Fibroblast of skin of back (primary cell): ENCODE results near the gene FOXRED1. TPM values are rescaled to one million over a fixed set of nuclear protein-coding genes. Genes with fewer than 3 reads are reported as not detected.
"Not testable (repeated sequence)": the region's sequence is repeated elsewhere in the genome, so short reads cannot be mapped to it uniquely, and the experiment has no call there.

Source experiments
- DNase-seq: peaks from one replicate; pipeline ENCODE4 v3.0.0-alpha.2; 2013
- polyA plus RNA-seq, 2 experiments: library from polyadenylated mRNA; unstranded; fragments of 120-200 nt; gene quantifications; one replicate each; pipeline ENCODE4 v1.2.1, GENCODE V29; 2013; ENCODE audit not compliant: insufficient read length in 2 of 2

Gene FOXRED1
- 22.1 TPM for polyA plus RNA-seq (2013, experiment 1 of 2; ENCODE audit: insufficient read length)
- polyA plus RNA-seq (2013, experiment 2 of 2; ENCODE audit: insufficient read length): 14.9 TPM

DNA sequence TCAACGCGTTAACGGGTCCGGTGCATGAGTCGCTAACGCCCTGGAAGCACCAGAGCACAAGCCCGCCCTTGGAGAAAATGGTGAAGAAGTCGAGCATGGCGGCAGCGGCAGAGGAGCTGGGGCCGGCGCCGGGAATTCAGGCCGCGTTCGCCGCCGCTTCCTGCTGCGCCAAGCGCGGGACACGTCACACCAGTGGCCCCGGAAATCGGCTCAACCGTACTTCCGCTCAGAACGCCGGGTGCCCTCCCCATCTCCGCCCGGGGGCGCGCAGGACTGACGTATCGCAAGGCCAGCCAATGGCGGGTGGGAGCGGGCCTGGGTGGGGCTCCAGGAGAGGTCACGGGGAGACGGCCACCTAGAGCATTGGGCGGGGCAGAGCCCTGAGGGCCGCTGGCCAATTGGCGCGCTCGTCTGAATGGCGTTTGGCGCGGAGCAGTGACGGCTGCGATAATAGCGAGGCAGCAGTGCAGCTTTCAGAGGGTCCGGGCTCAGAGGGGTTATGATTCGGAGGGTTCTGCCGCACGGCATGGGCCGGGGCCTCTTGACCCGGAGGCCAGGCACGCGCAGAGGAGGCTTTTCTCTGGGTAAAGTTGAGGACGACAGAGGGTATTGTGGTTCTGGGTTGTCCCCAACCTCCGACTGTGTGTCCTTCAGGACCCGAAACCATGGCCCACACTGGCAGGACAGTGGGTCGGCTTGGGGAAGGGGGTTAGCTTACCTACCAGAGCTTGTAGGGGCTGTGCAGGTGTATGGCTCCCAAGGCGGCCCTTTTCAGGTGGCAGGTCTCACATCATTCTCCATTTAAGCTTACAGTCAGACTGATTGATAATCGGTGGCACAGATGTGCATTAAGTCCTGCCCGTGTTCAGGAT, at the start of gene FOXRED1, which contains the start of gene SRPRA:
FOXRED1 (plus strand) TSS at position 447 of the 872 bp plus-strand sequence; CDS start at position 500, 53 bp downstream.
SRPRA (minus strand) TSS at position 188 of the 872 bp plus-strand sequence; CDS start at position 97, 91 bp downstream.
- DNase-seq: peak; percentile 99

DNA sequence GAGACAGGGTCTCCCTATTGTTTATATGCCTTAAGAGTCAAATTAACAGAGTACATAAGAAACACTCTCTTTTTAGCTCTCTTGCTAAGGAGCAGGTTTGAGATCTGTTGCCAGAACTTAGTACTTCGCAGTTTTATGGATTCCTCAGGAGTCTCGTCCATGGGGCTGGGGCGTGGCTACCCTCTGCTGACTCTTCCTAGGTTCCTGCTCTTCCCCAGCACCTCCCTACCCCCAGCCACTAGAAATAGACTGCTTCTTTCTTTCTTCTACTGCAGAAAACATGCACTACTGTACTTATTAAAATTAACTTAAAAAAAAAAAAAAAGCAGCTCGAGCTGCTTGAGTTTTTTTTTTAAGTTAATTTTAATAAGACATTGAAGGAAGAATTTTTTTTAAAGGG, 49.4 kb upstream of the FOXRED1 start:
- no peak for DNase-seq

DNA sequence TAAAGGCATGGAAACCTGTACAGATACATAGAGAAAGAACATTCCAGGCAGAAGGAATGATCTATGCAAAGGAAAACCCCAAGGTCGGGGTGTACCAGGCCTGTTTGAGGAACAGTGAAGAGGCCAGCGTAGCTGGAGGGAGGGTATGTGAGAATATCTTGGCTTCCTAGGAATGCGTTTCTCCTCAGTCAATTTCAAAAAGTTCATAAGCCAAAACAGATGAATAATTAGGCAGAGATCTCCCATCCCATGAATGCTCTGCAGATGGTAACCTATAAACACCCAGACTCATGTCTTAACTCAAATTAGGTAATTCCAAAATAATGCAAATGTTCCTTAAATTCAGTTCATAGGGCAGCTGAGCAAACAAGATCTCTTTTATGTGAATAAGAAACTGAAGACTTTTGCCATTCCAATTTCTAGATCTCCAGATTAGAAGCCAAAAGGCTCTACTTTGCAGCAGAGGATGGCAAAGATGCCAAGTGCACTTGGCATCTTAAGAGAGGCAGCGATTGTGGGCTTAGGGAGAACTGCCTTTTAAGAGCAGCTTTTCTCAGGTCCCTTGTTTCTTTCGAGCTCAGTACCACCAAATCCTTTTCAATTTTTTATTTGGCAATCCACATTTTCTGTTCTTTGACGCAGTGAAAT, 44.2 kb upstream of the FOXRED1 start:
- no peak for DNase-seq

DNA sequence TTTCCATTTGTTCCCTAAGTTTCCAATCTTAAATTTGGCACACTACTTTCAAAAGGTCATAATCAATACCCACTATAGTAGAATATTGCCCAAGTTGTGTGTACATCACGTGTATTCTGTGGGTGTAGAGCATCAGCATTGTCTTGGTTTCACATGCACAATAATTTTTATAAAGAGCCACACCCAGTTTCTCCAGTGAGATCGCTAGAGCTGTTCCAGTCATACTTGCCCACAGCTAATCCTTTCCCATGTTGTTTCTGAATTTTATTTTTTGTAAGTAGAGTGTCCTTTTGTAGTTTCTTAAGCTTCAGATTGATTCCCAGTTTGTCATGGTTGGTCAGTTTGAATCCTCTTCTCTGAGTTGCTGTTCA, 43.7 kb upstream of the FOXRED1 start:
- DNase-seq: no peak

DNA sequence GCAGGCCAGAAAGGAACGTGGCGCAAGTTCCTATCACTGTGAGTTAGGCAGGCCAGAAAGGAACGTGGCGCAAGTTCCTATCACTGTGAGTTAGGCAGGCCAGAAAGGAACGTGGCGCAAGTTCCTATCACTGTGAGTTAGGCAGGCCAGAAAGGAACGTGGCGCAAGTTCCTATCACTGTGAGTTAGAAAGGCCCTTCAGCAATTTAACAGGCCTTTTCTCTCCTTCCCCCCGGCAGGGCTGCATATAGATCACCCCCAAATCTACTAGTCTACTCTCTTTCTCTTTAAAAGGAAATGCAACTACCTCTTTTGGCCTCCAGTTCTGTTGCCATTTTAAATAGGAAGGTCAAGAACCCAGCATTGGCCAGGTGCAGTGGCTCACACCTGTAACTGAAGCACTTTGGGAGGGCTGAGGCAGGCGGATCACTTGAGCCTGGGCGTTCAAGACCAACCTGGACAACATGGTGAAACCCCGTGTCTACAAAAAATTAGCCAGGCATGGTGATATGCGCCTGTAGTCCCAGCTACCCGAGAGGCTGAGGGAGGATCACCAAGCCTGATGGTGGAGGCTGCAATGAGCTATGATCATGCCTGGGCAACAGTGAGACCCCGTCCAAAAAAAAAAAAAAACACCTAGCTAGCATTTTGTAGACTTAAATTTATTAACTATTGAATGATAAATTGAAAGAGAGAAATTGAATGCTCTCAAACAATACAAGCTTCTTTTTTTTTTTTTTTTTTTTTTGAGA, 42.4 kb upstream of the FOXRED1 start:
- no peak for DNase-seq

DNA sequence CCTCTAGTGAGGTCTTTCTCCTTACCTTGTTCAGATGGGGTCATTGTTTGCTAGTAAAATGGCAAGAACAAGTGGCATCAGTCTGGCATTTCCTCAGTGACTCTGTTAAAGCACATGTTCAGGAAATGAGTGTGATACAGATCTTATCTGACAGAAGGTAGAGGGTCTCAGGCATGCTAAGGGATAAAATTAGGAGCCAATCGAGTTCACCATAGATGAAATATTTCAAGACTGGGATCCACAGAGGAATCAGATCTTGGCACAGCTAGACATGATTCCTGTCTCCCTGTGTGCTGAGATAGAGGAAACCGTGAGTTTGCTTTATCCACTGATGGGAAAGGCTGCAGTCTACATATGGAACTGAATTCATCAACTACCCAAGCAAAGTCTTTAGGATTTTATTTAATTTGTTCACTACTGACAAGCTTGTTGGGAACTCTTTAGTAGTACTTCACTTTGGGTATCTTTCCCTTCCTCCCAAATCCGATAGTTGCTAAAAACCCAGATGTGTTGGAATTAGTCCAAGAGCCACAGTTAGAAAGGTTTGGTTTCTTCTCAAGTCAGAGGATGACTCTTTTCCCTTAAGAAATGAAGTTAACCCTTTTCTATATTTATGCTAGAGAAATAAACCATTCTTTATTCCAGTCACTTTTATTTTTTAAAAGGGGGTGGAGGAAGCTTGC, 39.0 kb upstream of the FOXRED1 start:
- no peak for DNase-seq

DNA sequence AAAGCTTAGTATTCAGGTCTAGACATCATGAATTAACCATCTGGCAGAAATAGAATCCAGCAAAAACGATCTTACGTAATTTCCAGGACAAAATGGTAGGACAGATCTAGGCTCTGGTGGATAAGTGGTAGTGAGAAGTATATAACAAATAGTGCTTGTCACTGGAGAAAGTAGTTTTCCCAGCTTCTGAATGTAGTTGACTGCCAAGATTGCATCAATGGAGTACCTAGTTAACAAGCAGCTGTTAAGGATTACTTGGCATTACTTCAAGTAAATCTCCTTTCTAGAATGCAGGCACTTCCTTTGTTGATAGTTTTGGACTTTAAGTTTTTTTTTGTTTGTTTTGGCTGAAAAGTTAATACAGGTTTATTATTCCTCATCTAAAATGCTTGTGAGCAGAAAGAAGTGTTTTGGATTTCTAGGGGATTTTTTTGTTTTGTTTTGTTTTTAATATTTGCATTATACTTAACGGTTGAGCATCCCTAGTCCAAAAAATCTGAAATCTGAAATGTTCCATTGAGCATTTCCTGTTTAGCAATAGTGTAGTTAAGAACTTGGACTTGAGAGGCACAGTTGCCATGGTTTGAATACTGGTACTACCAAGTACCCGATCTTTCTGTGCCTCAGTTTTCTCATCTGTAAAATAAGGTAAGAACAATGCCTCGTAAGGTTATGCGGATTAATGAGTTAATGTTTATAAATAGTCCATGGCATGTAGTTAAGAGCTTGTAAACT, 37.1 kb upstream of the FOXRED1 start:
- no peak for DNase-seq

DNA sequence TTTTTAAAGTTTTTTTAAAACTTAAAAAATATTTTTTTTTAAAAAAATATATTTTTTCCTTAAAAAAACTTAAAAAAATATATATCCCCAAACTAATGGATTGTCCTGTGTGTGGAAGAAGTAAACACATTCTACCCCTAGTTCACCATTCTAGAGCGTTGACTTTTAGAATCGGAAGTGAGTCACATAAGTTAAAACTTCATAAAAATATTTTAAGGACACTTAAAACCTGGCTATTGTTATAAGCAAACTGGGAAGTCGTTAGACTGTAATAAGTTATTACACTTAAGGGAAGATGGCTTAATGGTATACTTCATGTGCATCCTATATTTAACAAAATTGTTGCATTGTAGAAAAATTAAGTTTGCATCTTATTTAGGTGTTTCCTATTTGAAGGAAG, 36.3 kb upstream of the FOXRED1 start:
- no peak for DNase-seq

DNA sequence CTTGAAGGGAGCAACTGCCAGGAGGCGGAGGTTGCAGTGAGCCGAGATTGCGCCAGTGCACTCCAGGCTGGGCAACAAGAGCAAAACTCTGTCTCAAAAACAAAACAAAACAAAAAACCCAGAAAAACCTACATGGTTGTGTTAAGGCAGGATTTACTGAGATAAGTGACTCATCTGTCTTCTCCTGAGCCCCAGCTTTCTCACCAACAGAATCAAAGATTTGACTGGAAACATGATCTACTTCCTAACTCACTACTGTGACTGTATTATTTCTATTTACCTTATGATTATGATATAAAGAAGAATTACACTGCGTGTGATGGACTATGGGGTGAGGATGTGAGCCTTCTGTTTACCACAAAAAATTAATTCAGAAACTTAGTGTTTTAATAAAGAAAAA, 35.6 kb upstream of the FOXRED1 start:
- peak; percentile 24 for DNase-seq

DNA sequence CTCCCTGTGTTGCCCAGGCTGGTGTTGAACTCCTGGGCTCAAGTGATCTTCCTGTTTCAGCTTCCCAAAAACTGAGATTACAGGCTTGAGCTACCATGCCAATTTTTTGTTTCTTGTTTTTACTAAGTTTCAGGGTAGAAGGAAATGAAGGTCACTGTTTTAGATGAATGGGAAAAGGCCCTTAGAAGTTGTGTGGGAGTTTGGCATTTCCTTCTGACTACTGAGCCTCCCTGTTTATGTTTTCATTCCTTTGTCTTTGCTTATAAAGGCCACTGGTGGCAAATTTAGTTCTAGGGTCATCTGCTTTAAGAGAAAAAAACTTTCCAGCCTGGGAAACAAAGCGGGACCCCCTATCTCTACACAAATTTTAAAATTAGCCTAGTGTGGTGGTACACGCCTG, 22.3 kb upstream of the FOXRED1 start:
- DNase-seq: peak; percentile 5

DNA sequence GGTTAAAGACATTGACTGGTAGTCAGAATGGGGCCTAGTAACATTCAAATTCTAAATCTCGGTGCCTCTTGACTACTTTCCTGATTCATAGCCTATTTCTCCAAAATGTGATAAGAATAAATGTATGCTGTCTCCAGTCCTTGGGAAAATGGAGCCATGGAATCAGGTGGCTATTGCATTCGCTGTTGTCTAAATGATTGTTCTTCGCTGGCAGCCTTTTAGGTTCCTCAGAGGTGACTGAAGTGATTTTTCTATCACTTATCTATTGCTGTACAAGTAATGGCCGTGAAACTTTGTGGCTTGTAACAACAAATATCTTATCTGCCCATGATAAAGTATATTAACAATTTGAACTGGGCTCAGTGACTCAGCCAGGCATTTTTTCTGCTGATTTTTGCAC, 15.7 kb upstream of the FOXRED1 start:
- no peak for DNase-seq

DNA sequence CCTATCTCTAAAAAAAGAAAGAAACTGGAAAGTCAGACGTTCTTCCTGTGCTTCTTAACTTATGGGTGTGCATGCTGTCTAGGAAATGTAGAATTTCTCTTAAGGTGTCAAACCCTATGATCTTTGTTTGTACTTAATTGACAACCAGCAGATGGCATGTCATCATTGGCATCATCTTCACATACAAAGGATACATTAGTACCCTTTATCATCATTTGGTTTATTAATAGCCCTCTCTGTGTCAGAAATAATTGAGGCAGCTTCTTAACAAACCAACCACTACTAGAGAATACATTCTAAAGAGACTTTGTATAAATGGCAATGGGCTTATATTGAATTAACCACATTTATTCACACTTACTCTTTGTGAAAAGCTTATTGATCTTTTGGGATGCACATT, 14.1 kb upstream of the FOXRED1 start:
- DNase-seq: no peak

DNA sequence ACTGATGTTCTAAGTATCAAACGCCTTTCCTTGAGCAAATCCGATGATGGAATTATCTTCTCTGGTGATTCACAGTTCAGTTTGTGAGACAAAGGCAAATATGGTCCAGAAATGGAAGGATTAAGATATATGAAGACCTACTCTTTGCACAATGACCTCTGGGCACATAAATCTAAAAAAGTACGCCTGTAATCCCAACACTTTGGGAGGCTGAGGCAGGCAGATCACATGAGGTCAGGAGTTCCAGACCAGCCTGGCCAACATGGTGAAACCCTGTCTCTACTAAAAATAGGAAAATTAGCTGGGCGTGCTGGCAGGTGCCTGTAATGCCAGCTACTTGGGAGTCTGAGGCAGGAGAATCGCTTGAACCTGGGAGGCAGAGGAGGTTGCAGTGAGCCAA, 13.4 kb upstream of the FOXRED1 start:
- not testable (repeated sequence) for DNase-seq

DNA sequence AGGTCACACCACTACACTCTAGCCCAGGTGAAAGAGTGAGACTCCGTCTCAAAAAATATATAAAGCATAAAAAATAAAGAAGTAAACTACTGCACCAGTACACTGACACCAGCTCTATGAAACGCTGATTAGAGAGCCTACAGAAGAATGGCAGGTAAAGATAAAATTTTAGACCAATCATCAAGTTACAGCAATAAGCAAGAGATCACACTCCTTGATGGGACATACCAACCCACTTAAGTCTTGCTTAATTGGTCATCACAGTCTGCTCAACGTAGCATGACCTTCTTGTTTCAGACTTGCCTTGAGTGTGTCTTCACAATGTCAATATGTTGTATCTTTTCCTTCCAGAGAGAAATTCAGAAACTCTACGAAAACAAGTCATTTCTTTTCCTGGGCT, 12.7 kb upstream of the FOXRED1 start:
- DNase-seq: no peak

DNA sequence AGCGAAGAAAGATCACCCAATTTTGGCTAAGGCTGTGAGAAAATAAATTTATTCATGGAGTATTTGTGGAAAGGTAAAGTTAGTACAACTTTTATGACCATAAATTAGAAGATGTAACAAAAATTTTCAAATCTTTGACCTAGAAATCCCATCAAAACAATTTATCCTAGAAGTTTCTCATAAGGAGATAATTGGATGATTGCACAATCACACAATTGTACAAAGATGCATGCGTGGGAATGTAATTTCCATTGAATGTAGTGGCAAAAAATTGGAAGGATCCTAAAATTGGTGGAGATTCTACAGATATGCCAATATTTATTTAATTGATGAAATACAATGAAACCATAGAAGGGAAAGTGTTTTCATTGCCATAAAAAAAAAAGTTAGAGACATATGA, 11.8 kb upstream of the FOXRED1 start:
- DNase-seq: no peak

DNA sequence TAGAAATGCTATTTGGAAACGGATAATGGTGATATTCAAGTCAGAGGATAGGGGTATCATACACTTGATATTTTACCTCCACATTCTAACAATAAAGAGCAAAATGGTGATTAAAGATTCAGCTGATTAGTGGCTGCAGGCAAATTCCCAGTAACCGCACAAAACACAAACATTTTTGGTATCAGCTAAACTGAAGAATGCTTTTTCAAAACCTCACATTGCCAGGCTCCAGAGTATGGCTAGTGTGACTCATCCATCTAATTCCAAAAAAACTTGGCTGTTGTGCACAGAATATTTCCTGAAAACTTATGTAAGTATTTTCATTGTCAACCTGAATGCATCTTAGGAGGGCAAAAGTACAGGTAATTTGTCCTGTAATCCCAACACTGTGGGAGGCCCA, 11.2 kb upstream of the FOXRED1 start:
- peak; percentile 38 for DNase-seq

DNA sequence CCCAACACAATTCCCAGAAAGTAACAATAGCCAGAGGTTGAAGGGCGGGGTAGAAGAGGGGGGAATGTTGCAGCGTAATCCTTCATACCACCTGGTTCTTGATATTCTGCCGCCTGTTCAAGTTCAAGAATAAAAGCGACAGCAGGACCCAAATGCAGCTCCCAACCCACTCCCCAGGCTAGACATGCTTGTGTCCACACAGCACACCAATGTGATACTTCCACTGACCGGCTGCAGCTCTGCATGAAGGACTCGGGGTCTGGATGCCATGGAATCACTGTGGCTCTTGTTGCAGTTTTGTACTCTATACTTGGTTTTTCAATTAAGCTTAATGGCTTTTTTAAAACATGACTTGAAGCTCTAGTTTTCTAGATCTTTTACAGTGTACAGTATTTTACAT, 6.7 kb upstream of the FOXRED1 start:
- no peak for DNase-seq

DNA sequence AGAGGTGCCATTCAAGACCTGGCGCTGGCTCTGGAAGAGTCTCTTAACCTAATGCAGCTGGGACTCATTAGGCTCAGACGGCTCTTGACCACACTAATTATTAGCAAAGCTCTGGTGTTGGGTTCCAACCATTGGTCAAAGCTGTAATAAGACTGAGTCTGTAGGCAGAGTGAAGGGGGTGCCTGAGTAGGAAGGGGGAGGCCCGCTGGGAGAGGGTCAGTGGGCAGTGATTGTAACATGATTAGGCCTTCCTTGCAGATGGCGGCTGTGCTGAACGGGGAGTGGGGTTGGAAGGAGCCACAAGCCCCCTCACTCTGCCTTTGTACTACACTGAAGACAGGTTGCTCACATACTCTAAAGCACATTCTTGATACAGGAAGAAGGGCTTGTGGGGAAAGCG, 5.5 kb upstream of the FOXRED1 start:
- no peak for DNase-seq

DNA sequence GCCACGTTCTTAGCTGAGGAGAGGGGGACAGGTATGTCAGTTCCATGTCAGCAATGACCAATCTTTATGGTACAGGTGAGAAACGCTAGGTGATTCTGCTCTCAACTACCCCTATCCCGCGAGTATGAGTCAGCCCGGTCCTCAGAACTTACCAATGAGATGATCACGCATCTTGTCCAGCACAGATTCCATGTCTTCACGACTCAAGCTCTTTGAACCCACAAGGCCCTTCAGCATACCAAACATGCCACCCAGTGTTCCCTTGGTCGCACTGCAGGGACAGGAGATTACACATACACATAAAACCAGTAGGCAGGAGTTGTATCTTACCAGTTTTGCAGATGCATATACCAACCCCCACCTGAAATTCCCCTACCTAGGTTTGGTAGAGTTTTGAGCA, 3.1 kb upstream of the FOXRED1 start:
- peak; percentile 5 for DNase-seq

DNA sequence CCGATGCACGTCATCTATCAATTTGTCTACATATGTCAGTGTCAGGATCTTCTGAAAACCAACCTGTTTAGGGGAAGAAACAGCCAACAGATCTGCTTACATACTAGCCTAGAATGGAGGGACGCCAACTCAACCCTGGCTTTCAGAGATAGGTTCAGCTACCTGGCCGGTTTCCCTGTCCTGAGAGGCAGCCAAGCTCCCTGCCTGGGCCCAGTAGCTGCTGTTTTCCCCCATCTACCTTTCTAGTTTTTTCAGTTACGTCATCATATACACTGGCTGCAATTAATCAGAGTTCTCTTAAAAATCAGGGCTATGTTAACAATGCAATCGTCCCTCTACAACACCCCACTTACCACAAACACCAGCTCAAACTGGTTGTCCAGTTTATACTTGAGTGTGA, 1.3 kb upstream of the FOXRED1 start:
- DNase-seq: no peak

DNA sequence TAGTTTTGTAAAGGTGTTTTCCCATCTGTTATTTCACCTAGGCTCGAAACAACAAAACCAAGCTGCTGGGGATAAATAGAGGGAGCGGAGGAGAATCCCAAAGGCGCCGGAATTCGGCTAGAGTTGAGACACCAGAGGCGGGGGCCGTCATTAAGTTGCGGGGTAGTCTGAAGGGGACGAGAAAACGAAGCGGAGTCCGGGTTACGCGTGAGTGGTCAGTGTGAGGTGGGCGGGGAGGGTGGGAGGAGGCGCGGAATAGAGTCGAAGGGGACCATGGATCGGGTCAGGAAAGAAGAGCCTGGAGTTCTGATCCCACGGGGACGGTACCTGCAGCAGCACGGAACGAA, 620 bp upstream of the FOXRED1 start:
- DNase-seq: no peak

DNA sequence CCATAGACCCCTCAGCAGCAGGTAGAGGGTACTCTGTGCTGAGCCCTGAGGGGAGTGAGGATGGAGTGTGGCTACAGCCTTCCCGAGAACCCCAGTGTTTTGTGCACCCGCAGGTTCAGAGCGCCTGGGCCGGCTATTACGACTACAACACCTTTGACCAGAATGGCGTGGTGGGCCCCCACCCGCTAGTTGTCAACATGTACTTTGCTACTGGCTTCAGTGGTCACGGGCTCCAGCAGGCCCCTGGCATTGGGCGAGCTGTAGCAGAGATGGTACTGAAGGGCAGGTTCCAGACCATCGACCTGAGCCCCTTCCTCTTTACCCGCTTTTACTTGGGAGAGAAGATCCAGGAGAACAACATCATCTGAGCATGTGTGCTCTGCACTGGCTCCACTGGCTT, 8.4 kb downstream of the FOXRED1 start:
- DNase-seq: no peak
